ENCODE results near the gene SYNE3. TPM values are rescaled to one million over a fixed set of nuclear protein-coding genes. Genes with fewer than 3 reads are reported as not detected.

Gene SYNE3
- total and polyA plus RNA-seq, 5 donors from 2014 or later, result 2.7 to 71.7 (median 4.1) TPM

DNA sequence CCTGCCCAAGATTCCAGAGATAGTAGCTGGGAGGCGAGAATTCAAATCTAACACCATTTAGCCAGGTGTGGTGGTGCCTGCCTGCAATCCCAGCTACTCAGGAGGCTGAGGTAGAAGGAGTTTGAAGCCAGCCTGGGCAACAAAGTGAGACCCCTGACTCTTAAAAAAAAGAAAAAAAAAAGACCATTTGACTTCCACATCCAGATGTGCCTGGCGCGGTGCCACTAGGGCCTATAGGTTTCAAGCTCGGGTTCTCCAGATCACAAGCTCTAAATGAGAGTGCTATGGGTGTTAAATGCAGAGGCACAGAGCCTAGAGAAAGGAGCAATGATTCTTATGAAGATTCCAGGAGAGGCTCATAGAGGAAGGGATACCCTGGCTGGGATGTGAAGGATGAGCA, 22.5 kb downstream of the SYNE3 start:
- Mint-ChIP-seq H3K9me3 (no peaks in the 10 kb centered on the region), H3K4me1 (peaks cover 11 to 85% (median 60%) of the 10 kb centered on the region in 4 donors), H3K27ac (peak overlapping the region; percentile 32 to 94 (median 74)), H3K4me3 (peak overlapping the region in 2 of 4 donors; percentile 22 to 27), H3K27me3 (no peaks in the 10 kb centered on the region), H3K36me3 (peaks cover 14% of the 10 kb centered on the region)
- DNase-seq (no peak), ATAC-seq (ENCODE audit: low read depth in 2 of 2) (no peak)
- Histone ChIP-seq H3K36me3 (ENCODE audit: control insufficient read depth, insufficient read depth, low read length) (peaks cover 5% of the 10 kb centered on the region), H3K9me3 (ENCODE audit: control insufficient read depth in 2 of 2, low read length in 2 of 2) (no peaks in the 10 kb centered on the region), H3K27ac (ENCODE audit: insufficient read depth, low read length, poor library complexity, severe bottlenecking) (peak overlapping the region; percentile 48), H3K4me3 (ENCODE audit: low read depth, low read length) (no peak overlapping the region), H3K4me1 (ENCODE audit: control insufficient read depth, insufficient read depth, low read length, poor library complexity, severe bottlenecking) (peaks cover 37% of the 10 kb centered on the region), H3K27me3 (ENCODE audit: control insufficient read depth, insufficient read depth, low read length) (no peaks in the 10 kb centered on the region)

DNA sequence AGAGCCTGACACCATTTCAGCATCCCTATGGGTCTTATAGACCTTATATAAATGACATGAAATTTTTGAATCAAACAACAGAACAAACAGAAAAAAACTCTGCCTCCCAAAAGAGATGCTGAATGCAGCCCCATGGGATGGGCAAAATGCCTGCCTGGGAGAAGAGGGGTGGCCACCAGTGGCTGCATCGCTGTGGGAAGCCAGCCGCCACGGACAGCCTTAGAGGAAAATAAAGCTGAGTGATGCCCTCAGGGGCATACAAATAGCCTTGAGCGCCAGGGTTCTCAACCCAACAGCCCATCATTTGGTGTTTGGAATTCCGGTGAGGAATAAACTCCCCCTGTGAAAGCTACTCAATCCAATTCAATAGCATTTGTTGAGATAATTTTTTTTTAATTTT, 22.9 kb downstream of the SYNE3 start:
- H3K27me3 Mint-ChIP-seq, result no peaks in the 10 kb centered on the region
- no peak overlapping the region for H3K4me3 Mint-ChIP-seq
- peaks cover 14% of the 10 kb centered on the region for H3K36me3 Mint-ChIP-seq
- ATAC-seq (ENCODE audit: low read depth in 2 of 2), result no peak
- peak overlapping the region; percentile 59 to 94 (median 87) for H3K27ac Mint-ChIP-seq
- no peak for DNase-seq
- Histone ChIP-seq H3K4me1 (ENCODE audit: control insufficient read depth, insufficient read depth, low read length, poor library complexity, severe bottlenecking) (peaks cover 37% of the 10 kb centered on the region), H3K27ac (ENCODE audit: insufficient read depth, low read length, poor library complexity, severe bottlenecking) (peak overlapping the region; percentile 48), H3K9me3 (ENCODE audit: control insufficient read depth in 2 of 2, low read length in 2 of 2) (no peaks in the 10 kb centered on the region), H3K27me3 (ENCODE audit: control insufficient read depth, insufficient read depth, low read length) (no peaks in the 10 kb centered on the region), H3K4me3 (ENCODE audit: low read depth, low read length) (no peak overlapping the region), H3K36me3 (ENCODE audit: control insufficient read depth, insufficient read depth, low read length) (peaks cover 5% of the 10 kb centered on the region)
- peaks cover 10 to 84% (median 57%) of the 10 kb centered on the region in 4 donors for H3K4me1 Mint-ChIP-seq
- H3K9me3 Mint-ChIP-seq, result no peaks in the 10 kb centered on the region

DNA sequence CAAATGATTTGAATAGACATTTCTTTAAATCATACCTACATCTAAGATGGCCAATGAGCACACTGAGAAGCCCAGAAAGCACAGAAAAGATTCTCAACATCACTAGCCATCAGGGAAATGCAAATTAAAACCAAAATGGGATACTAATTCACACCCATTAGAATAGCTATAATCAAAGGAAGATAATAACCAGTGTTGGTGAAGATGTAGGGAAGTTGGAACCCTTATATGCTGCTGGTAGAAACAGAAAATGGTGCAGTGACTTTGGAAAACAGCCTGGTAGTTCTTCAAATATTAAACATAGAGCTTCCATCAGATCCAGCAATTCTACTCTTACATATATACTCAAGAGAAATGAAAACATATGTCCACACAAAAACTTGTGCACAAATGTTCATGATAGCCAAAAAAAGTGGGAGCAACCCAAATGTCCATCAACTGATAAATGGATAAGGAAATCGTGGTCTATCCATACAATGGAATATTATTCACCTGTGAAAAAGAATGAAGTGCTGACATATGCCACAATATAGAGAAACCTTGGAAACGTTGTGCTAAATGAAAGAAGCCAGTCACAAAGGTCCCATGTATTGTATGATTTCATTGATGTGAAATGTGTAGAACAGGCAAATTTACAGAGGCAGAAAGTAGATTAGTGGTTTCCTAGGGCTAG, 24.4 kb downstream of the SYNE3 start:
- H3K36me3 Mint-ChIP-seq, result peaks cover 19% of the 10 kb centered on the region
- H3K9me3 Mint-ChIP-seq, result no peaks in the 10 kb centered on the region
- ATAC-seq (ENCODE audit: low read depth in 2 of 2), result no peak
- peaks cover 28% of the 10 kb centered on the region for H3K4me1 ChIP-seq (ENCODE audit: control insufficient read depth, insufficient read depth, low read length, poor library complexity, severe bottlenecking)
- H3K36me3 ChIP-seq (ENCODE audit: control insufficient read depth, insufficient read depth, low read length), result peaks cover 5% of the 10 kb centered on the region
- no peak for DNase-seq
- H3K4me3 ChIP-seq (ENCODE audit: low read depth, low read length), result no peak overlapping the region
- peaks cover 7 to 85% (median 60%) of the 10 kb centered on the region in 4 donors for H3K4me1 Mint-ChIP-seq
- H3K9me3 ChIP-seq (ENCODE audit: control insufficient read depth in 2 of 2, low read length in 2 of 2), result no peaks in the 10 kb centered on the region
- H3K27ac ChIP-seq (ENCODE audit: insufficient read depth, low read length, poor library complexity, severe bottlenecking), result no peak overlapping the region
- H3K4me3 Mint-ChIP-seq, result no peak overlapping the region
- no peaks in the 10 kb centered on the region for H3K27me3 ChIP-seq (ENCODE audit: control insufficient read depth, insufficient read depth, low read length)
- peak overlapping the region in 1 of 3 donors; percentile 25 for H3K27ac Mint-ChIP-seq
- no peaks in the 10 kb centered on the region for H3K27me3 Mint-ChIP-seq

DNA sequence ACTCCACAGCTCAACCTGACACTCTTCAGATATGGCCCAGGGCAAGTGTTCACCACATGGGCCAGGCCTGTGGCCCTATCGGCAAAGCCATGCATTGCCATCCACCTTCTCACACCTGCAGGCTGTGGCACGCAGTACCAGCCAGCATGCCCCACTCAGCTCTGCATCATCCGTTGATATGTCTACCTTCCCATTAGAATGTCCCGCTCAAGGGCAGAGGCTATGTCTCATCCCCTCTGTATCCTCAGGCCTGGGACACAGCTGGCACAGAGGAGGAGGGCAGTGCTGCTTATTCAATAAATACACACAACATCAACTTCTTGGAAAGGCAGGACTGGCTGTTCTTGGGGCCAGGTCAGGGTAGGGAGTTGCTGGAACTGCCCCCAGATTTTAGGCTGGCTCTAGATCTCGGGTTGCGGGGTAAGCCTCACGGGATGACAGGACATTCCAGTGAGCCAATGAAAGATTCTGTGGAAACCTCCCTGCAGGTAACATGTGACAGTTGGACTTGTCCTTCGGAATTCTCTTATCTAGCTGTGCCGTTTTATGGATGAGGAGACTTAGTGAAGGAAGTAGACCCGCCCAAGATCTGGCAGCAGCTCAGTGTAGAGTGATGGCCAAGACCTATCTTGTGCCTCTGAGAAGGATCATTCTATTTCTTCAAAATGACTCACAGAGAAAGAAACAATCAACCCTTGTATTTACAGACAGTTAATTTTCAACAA, 25.6 kb downstream of the SYNE3 start:
- Mint-ChIP-seq H3K27me3 (no peaks in the 10 kb centered on the region), H3K27ac (peak overlapping the region; percentile 25 to 61 (median 55)), H3K4me3 (no peak overlapping the region), H3K9me3 (no peaks in the 10 kb centered on the region), H3K36me3 (peaks cover 21% of the 10 kb centered on the region), H3K4me1 (peaks cover 7 to 83% (median 57%) of the 10 kb centered on the region in 4 donors)
- ATAC-seq (ENCODE audit: low read depth in 2 of 2) (no peak), DNase-seq (no peak)
- H3K36me3 ChIP-seq (ENCODE audit: control insufficient read depth, insufficient read depth, low read length), result peaks cover 7% of the 10 kb centered on the region
- no peak overlapping the region for H3K4me3 ChIP-seq (ENCODE audit: low read depth, low read length)
- no peak overlapping the region for H3K27ac ChIP-seq (ENCODE audit: insufficient read depth, low read length, poor library complexity, severe bottlenecking)
- H3K27me3 ChIP-seq (ENCODE audit: control insufficient read depth, insufficient read depth, low read length), result no peaks in the 10 kb centered on the region
- peaks cover 16% of the 10 kb centered on the region for H3K4me1 ChIP-seq (ENCODE audit: control insufficient read depth, insufficient read depth, low read length, poor library complexity, severe bottlenecking)
- H3K9me3 ChIP-seq (ENCODE audit: control insufficient read depth in 2 of 2, low read length in 2 of 2), result no peaks in the 10 kb centered on the region

DNA sequence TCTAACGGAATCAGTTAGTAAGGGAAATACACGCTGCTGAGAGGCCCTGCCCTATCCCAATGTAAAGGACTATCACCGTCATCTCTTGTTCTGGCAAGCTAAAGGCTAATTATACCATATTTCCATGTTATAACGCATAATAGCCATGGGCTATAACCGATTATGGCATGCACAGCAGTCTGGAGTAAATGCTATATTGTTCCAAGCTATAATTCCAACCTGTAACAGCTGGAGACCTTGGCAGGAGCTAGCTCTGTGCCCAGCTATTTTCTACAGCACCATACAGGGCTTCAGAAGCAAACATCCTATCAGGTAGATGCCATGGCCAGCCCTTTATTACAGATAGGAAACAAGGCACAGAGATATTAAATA, 26.3 kb downstream of the SYNE3 start:
- no peaks in the 10 kb centered on the region for H3K9me3 Mint-ChIP-seq
- no peaks in the 10 kb centered on the region for H3K27me3 Mint-ChIP-seq
- H3K36me3 ChIP-seq (ENCODE audit: control insufficient read depth, insufficient read depth, low read length), result peaks cover 7% of the 10 kb centered on the region
- ATAC-seq (ENCODE audit: low read depth in 2 of 2) (no peak), DNase-seq (no peak)
- H3K4me3 Mint-ChIP-seq, result no peak overlapping the region
- H3K4me3 ChIP-seq (ENCODE audit: low read depth, low read length), result no peak overlapping the region
- peaks cover 8% of the 10 kb centered on the region for H3K4me1 ChIP-seq (ENCODE audit: control insufficient read depth, insufficient read depth, low read length, poor library complexity, severe bottlenecking)
- peaks cover 21% of the 10 kb centered on the region for H3K36me3 Mint-ChIP-seq
- H3K4me1 Mint-ChIP-seq, result peaks cover 7 to 83% (median 53%) of the 10 kb centered on the region in 4 donors
- H3K9me3 ChIP-seq (ENCODE audit: control insufficient read depth in 2 of 2, low read length in 2 of 2), result no peaks in the 10 kb centered on the region
- H3K27me3 ChIP-seq (ENCODE audit: control insufficient read depth, insufficient read depth, low read length), result no peaks in the 10 kb centered on the region
- peak overlapping the region in 1 of 3 donors; percentile 46 for H3K27ac Mint-ChIP-seq
- no peak overlapping the region for H3K27ac ChIP-seq (ENCODE audit: insufficient read depth, low read length, poor library complexity, severe bottlenecking)

DNA sequence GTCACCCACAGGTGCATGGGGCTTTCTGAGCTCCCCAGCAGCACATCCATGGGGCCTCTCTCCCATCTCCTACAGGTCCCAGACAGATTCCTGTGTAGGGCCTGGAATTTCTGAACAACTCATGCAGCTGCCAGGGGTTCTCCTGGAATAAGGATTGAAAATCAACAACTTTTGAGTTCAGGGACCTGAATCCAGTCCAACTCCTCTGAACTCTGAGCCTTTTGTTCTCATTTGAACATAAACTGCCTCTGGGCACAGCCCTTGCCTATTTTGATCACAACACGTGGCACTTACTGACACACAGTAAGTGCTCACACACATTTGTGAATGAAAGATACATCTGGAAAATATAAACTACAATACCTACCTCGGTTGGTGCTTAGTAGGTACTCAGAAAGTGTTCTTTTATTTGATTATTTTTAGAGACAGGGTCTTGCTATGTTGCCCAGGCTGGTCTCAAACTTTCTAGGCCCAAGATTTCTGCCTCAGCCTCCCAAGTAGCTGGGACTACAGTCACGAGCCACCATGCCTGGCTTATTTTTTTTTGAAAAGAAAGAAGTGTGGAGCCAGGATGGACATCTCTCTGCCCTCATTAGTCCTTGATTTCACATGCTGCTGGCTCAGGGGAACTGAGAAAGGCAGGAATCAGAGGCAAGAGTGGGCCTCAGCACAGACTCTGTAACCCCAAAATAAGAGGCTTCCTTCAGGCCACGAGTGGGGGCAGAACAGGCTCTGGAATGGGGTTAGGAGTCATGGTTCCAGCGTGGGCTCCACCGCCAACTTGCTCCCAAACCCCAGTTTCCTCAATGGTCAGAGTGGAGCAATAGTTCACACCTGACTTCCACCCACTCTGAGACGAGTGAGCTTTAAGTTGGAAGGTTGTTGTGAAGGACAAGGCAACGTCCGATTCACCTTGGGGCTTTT, 27.0 kb downstream of the SYNE3 start:
- H3K4me1 Mint-ChIP-seq, result peaks cover 11 to 83% (median 55%) of the 10 kb centered on the region in 4 donors
- no peak for DNase-seq
- no peak overlapping the region for H3K4me3 Mint-ChIP-seq
- no peaks in the 10 kb centered on the region for H3K9me3 Mint-ChIP-seq
- no peak for ATAC-seq (ENCODE audit: low read depth in 2 of 2)
- no peaks in the 10 kb centered on the region for H3K27me3 Mint-ChIP-seq
- H3K36me3 ChIP-seq (ENCODE audit: control insufficient read depth, insufficient read depth, low read length), result peaks cover 7% of the 10 kb centered on the region
- H3K27me3 ChIP-seq (ENCODE audit: control insufficient read depth, insufficient read depth, low read length), result no peaks in the 10 kb centered on the region
- no peak overlapping the region for H3K4me3 ChIP-seq (ENCODE audit: low read depth, low read length)
- H3K36me3 Mint-ChIP-seq, result peaks cover 23% of the 10 kb centered on the region
- H3K4me1 ChIP-seq (ENCODE audit: control insufficient read depth, insufficient read depth, low read length, poor library complexity, severe bottlenecking), result peaks cover 8% of the 10 kb centered on the region
- H3K27ac Mint-ChIP-seq, result peak overlapping the region in 2 of 3 donors; percentile 35 to 46
- H3K27ac ChIP-seq (ENCODE audit: insufficient read depth, low read length, poor library complexity, severe bottlenecking), result no peak overlapping the region
- H3K9me3 ChIP-seq (ENCODE audit: control insufficient read depth in 2 of 2, low read length in 2 of 2), result no peaks in the 10 kb centered on the region

DNA sequence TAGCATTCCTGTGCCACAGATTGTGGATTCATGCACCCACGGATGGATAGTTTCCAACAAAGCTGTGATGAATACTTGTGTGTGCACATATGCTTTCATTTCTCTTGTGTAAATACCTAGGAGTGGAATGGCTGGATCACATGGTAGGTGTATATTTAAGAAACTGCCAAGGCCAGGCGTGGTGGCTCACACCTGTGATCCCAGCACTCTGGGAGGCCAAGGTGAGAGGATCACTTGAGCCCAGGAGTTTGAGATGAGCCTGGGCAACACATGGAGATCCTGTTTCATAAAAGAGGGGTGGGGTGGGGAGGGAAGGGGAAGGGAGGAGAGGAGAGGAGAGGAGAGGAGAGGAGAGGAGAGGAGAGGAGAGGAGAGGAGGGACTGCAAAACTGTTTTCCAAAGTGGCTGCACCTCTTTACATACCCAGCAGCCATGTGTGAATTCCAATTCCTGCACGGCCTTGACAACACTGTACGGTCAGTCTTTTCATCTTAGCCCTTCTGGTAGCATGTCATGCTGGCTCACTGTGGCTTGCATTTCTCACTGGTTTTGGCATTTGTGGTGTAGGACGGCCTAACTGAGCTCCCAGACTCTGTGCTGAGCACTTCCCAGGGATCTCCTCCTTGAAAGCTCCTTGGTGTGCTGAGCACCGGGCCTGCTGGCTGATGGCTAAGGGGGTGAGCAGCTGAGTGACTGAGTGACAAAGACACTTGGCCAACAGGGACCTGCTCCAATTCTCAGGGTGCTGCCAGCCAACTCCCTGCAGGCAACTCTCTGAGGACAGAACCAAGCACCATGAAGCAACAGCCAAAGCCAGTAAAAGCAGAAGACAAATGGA, 27.9 kb downstream of the SYNE3 start:
- DNase-seq (no peak), ATAC-seq (ENCODE audit: low read depth in 2 of 2) (no peak)
- Histone ChIP-seq H3K36me3 (ENCODE audit: control insufficient read depth, insufficient read depth, low read length) (peaks cover 7% of the 10 kb centered on the region), H3K9me3 (ENCODE audit: control insufficient read depth in 2 of 2, low read length in 2 of 2) (no peaks in the 10 kb centered on the region), H3K27ac (ENCODE audit: insufficient read depth, low read length, poor library complexity, severe bottlenecking) (peak overlapping the region; percentile 15), H3K4me3 (ENCODE audit: low read depth, low read length) (no peak overlapping the region), H3K4me1 (ENCODE audit: control insufficient read depth, insufficient read depth, low read length, poor library complexity, severe bottlenecking) (peaks cover 11% of the 10 kb centered on the region), H3K27me3 (ENCODE audit: control insufficient read depth, insufficient read depth, low read length) (no peaks in the 10 kb centered on the region)
- peak overlapping the region in 2 of 3 donors; percentile 82 for H3K27ac Mint-ChIP-seq
- peaks cover 19 to 86% (median 58%) of the 10 kb centered on the region in 4 donors for H3K4me1 Mint-ChIP-seq
- H3K36me3 Mint-ChIP-seq, result peaks cover 20% of the 10 kb centered on the region
- no peaks in the 10 kb centered on the region for H3K27me3 Mint-ChIP-seq
- no peaks in the 10 kb centered on the region for H3K9me3 Mint-ChIP-seq
- H3K4me3 Mint-ChIP-seq, result no peak overlapping the region
